TTC549 (cell line): ENCODE measurements around the gene MSMP.

Source experiments
- FAIRE-seq: peaks from 2 replicates; lab custom pipeline; 2012; peaks lifted over from hg19 to GRCh38; lab: Jason Lieb, UNC

Gene MSMP

GRCh38 chr9:35771075-35771433 is 17.0 kb upstream of the MSMP start:
- FAIRE-seq: no peak

GRCh38 chr9:35769763-35770162 is 15.7 kb upstream of the MSMP start:
- no peak for FAIRE-seq

GRCh38 chr9:35767458-35767857 is 13.4 kb upstream of the MSMP start:
- no peak for FAIRE-seq

GRCh38 chr9:35766997-35767396 is 12.9 kb upstream of the MSMP start:
- FAIRE-seq: no peak

GRCh38 chr9:35763803-35764202 is 9.7 kb upstream of the MSMP start:
- FAIRE-seq: no peak

- FAIRE-seq: no peak
Observed at GRCh38 chr9:35763181-35763580, 9.1 kb upstream of the MSMP start.

GRCh38 chr9:35760651-35761050 is 6.6 kb upstream of the MSMP start:
- FAIRE-seq: no peak

- no peak for FAIRE-seq
Observed at GRCh38 chr9:35759795-35760194, 5.7 kb upstream of the MSMP start.

- no peak for FAIRE-seq
Observed at GRCh38 chr9:35758475-35759050, 4.5 kb upstream of the MSMP start.

- no peak for FAIRE-seq
Observed at GRCh38 chr9:35757892-35758275, 3.8 kb upstream of the MSMP start.

GRCh38 chr9:35757226-35757891 is 3.3 kb upstream of the MSMP start:
- no peak for FAIRE-seq

GRCh38 chr9:35756275-35757225 is 2.5 kb upstream of the MSMP start:
- no peak for FAIRE-seq

- no peak for FAIRE-seq
Observed at GRCh38 chr9:35755071-35755470, 995 bp upstream of the MSMP start.

- FAIRE-seq: no peak
Observed at GRCh38 chr9:35753466-35753865, 610 bp downstream of the MSMP start.

GRCh38 chr9:35750256-35750531 is 3.9 kb downstream of the MSMP start:
- no peak for FAIRE-seq

GRCh38 chr9:35749515-35750255 is 4.4 kb downstream of the MSMP start:
- no peak for FAIRE-seq

- FAIRE-seq: no peak
Observed at GRCh38 chr9:35748858-35749514, 5.1 kb downstream of the MSMP start, which contains the start of the genes GBA2 and RGP1. Gene GBA2, minus strand, starts transcription at chr9:35749228. Its CDS starts 524 bp downstream, at chr9:35748704. Gene RGP1, plus strand, starts transcription at chr9:35749287. Its CDS starts 469 bp downstream, at chr9:35749756.

GRCh38 chr9:35748242-35748857 is 5.7 kb downstream of the MSMP start:
- no peak for FAIRE-seq

GRCh38 chr9:35746583-35746982 is 7.5 kb downstream of the MSMP start:
- no peak for FAIRE-seq

- no peak for FAIRE-seq
Observed at GRCh38 chr9:35745569-35745968, 8.5 kb downstream of the MSMP start.

GRCh38 chr9:35743880-35744518 is 10.1 kb downstream of the MSMP start:
- FAIRE-seq: no peak
